Lung (tissue), 12 donors: ENCODE results near the gene HES6. TPM values are rescaled to one million over a fixed set of nuclear protein-coding genes. Genes with fewer than 3 reads are reported as not detected.

ENCODE experiments used
- ATAC-seq: fragments of 200-7000 bp; cut with Tn5 transposase; one replicate; pipeline ENCODE4 v1.9.1; 2020; ENCODE audit warnings: moderate number of reproducible peaks; ENCODE audit not compliant: insufficient read depth, low FRiP score
- DNase-seq, 3 donors: peaks; one replicate each; pipeline ENCODE4 v3.0.0-alpha.2; 2013 to 2017
- H3K27ac ChIP-seq, 2 donors: one replicate each; pipeline ENCODE4 v1.5.1; 2013; ENCODE audit warnings: mild to moderate bottlenecking in 2 of 2, moderate library complexity in 2 of 2, control low read depth in 1 of 2, inconsistent platforms in 1 of 2, low read depth in 1 of 2, low read length in 1 of 2
- H3K27me3 ChIP-seq, 3 donors: one replicate each; pipeline ENCODE4 v1.5.1; 2013; ENCODE audit warnings: low read length in 2 of 3; ENCODE audit not compliant: control insufficient read depth in 3 of 3, insufficient read depth in 3 of 3
- H3K36me3 ChIP-seq, 4 donors: one replicate each; pipeline ENCODE4 v1.5.1; 2013; ENCODE audit warnings: low read length in 4 of 4, mild to moderate bottlenecking in 1 of 4, moderate library complexity in 1 of 4; ENCODE audit not compliant: control insufficient read depth in 4 of 4, insufficient read depth in 4 of 4
- H3K4me1 ChIP-seq, 5 donors: one replicate each; pipeline ENCODE4 v1.5.1; 2013; ENCODE audit warnings: low read length in 5 of 5, mild to moderate bottlenecking in 2 of 5, moderate library complexity in 1 of 5; ENCODE audit not compliant: control insufficient read depth in 5 of 5, insufficient read depth in 5 of 5
- H3K4me3 ChIP-seq: one replicate; pipeline ENCODE4 v1.5.1; 2013; ENCODE audit warnings: mild to moderate bottlenecking, control low read depth, moderate library complexity
- H3K9ac ChIP-seq, 2 donors: one replicate each; pipeline ENCODE4 v1.5.1; 2013; ENCODE audit warnings: low read length in 2 of 2, control low read depth in 1 of 2; ENCODE audit not compliant: insufficient read depth in 1 of 2
- H3K9me3 ChIP-seq, 4 donors: one replicate each; pipeline ENCODE4 v1.5.1; 2013; ENCODE audit warnings: low read length in 3 of 4, mild to moderate bottlenecking in 1 of 4, moderate library complexity in 1 of 4; ENCODE audit not compliant: control insufficient read depth in 4 of 4, insufficient read depth in 3 of 4
- WGBS, 2 donors: extraction: QIAGEN DNeasy Blood & Tissue Kit; methylation state at CpG; one replicate each; pipeline ENCODE4 v1.1.7; 2013; 5-methylcytosine and 5-hydroxymethylcytosine counted together
- polyA plus RNA-seq, 2 donors: library from polyadenylated mRNA; stranded (reverse); fragments of 200-250 nt; gene quantifications; one replicate each; pipeline ENCODE4 v1.2.1, GENCODE V29; 2013
- total RNA-seq, 2 donors: library from RNA; depleted of rRNA in 1 of 2; stranded (reverse); fragments of >200 nt in 1 of 2; gene quantifications; one replicate each; pipeline ENCODE4 v1.2.1, GENCODE V29; 2014 to 2021
- TF ChIP-seq, protein P1 (sequence below): IDR thresholded peaks from 2 replicates; pipeline ENCODE4 v1.5.1; 2012; ENCODE audit warnings: mild to moderate bottlenecking; ENCODE audit errors: control extremely low read depth, extremely low read depth
- donor health status: control.
- donor health status: control.
- donor health status: Bipolar disorder and iron deficiency.
- donor health status: healthy.
- donor health status: DM: yes; HTN: yes; CAD: no.

Gene HES6
- total and polyA plus RNA-seq, 4 donors: 4.4 to 12.5 (median 10.7) TPM

DNA sequence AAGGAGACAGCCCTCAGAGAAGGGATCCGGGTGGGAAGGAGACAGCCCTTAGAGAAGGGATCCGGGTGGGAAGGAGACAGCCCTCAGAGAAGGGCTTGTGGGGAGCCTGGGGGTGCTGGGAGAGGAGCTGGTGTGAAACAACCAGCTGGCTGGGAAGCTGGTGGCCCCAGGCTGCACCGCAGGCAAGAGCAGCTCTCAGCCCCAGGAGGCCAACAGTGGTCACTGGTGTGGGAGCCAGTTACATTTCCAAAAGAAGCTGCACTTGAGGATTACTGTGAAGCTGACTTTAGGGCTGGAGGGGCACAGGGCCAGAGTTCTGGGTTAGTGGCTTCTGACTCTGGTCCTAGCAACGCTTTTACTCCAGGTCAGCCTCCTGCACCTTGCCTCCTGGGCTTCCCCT, 3.3 kb downstream of the HES6 start:
- Histone ChIP-seq H3K27me3 (peaks cover 0 to 42% (median 36%) of the 10 kb centered on the region in 3 donors), H3K36me3 (no peaks in the 10 kb centered on the region), H3K4me1 (peaks cover 0 to 8% (median 1%) of the 10 kb centered on the region in 5 donors), H3K9ac (no peak overlapping the region), H3K9me3 (peaks cover 0 to 2% (median 0%) of the 10 kb centered on the region in 4 donors), H3K27ac (no peak overlapping the region), H3K4me3 (no peak overlapping the region)
- TF ChIP-seq, protein P1, sequence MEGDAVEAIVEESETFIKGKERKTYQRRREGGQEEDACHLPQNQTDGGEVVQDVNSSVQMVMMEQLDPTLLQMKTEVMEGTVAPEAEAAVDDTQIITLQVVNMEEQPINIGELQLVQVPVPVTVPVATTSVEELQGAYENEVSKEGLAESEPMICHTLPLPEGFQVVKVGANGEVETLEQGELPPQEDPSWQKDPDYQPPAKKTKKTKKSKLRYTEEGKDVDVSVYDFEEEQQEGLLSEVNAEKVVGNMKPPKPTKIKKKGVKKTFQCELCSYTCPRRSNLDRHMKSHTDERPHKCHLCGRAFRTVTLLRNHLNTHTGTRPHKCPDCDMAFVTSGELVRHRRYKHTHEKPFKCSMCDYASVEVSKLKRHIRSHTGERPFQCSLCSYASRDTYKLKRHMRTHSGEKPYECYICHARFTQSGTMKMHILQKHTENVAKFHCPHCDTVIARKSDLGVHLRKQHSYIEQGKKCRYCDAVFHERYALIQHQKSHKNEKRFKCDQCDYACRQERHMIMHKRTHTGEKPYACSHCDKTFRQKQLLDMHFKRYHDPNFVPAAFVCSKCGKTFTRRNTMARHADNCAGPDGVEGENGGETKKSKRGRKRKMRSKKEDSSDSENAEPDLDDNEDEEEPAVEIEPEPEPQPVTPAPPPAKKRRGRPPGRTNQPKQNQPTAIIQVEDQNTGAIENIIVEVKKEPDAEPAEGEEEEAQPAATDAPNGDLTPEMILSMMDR: no peak
- 86 to 88% methylated on average over 4 of the region's 4 CpGs for WGBS, 2 donors
- ATAC-seq (no peak), DNase-seq (no peak)

- Histone ChIP-seq H3K4me3 (no peak overlapping the region), H3K27me3 (peaks cover 0 to 43% (median 34%) of the 10 kb centered on the region in 3 donors), H3K9me3 (peaks cover 0 to 2% (median 0%) of the 10 kb centered on the region in 4 donors), H3K9ac (no peak overlapping the region), H3K36me3 (no peaks in the 10 kb centered on the region), H3K27ac (no peak overlapping the region), H3K4me1 (peaks cover 0 to 8% (median 3%) of the 10 kb centered on the region in 5 donors)
- TF ChIP-seq, protein P1: no peak
- WGBS, 2 donors: 92 to 94% methylated on average over 7 of the region's 7 CpGs
- ATAC-seq (no peak), DNase-seq (no peak)
These were observed 4.0 kb downstream of the HES6 start for GRCh38 chr2:238235856-238236255.

DNA sequence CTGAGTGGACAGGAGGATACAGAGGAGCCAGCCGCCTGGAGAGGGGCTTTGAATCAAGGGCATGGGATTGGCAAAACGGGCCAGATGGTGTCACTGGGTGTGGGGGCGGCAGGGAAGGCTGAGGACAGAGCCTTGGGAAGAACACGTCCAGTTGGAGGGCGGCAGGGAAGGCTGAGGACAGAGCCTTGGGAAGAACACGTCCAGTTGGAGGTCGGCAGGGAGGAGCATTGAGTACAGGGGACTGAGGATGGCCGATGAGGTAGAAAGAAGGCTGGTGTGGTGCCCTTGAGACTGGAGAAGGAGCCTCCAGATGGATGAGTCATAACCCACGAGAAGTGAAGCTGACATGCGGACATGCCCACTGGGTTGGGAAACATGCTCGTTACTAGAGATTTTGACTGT, 4.5 kb downstream of the HES6 start:
- peaks cover 0 to 2% (median 0%) of the 10 kb centered on the region in 4 donors for H3K9me3 ChIP-seq
- TF ChIP-seq, protein P1: no peak
- no peak overlapping the region for H3K4me3 ChIP-seq
- H3K36me3 ChIP-seq: no peaks in the 10 kb centered on the region
- no peak overlapping the region for H3K27ac ChIP-seq
- H3K4me1 ChIP-seq: peaks cover 0 to 8% (median 3%) of the 10 kb centered on the region in 5 donors
- WGBS, 2 donors: 74 to 75% methylated on average over 11 of the region's 11 CpGs
- no peak overlapping the region for H3K9ac ChIP-seq
- no peak for ATAC-seq
- H3K27me3 ChIP-seq: peaks cover 0 to 48% (median 39%) of the 10 kb centered on the region in 3 donors
- no peak for DNase-seq

- Histone ChIP-seq H3K27ac (no peak overlapping the region), H3K9me3 (no peaks in the 10 kb centered on the region), H3K4me3 (no peak overlapping the region), H3K4me1 (peaks cover 0 to 6% (median 3%) of the 10 kb centered on the region in 5 donors), H3K36me3 (no peaks in the 10 kb centered on the region), H3K9ac (no peak overlapping the region), H3K27me3 (peaks cover 0 to 48% (median 37%) of the 10 kb centered on the region in 3 donors)
- TF ChIP-seq, protein P1: no peak
- WGBS, 2 donors: 88 to 91% methylated on average over 12 of the region's 12 CpGs
- DNase-seq (no peak), ATAC-seq (no peak)
These were observed 6.2 kb downstream of the HES6 start for GRCh38 chr2:238233625-238234024.
